GM21717 (cell line): ENCODE results near the gene TCF23.
"Not testable (repeated sequence)": the region's sequence is repeated elsewhere in the genome, so short reads cannot be mapped to it uniquely, and the experiment has no call there.

ENCODE experiments used
- ATAC-seq: cut with Tn5 transposase; IDR thresholded peaks from one replicate; pipeline ENCODE4 v1.9.1; 2021; ENCODE audit warnings: mild to moderate bottlenecking, moderate library complexity; ENCODE audit not compliant: unreplicated experiment

The TCF23 gene

GRCh38 chr2:27152102-27152795 is 3.4 kb downstream of the TCF23 start:
- ATAC-seq = no peak

GRCh38 chr2:27152796-27153464 is 4.1 kb downstream of the TCF23 start:
- no peak for ATAC-seq

- no peak for ATAC-seq
Measured at GRCh38 chr2:27154488-27154887, 5.7 kb downstream of the TCF23 start.

GRCh38 chr2:27155069-27155520 is 6.3 kb downstream of the TCF23 start:
- no peak for ATAC-seq

GRCh38 chr2:27158468-27158867 is 9.7 kb downstream of the TCF23 start:
- ATAC-seq = no peak

- ATAC-seq = no peak
Measured at GRCh38 chr2:27159271-27159670, 10.5 kb downstream of the TCF23 start.

- no peak for ATAC-seq
Measured at GRCh38 chr2:27160191-27160590, 11.4 kb downstream of the TCF23 start.

- ATAC-seq = no peak
Measured at GRCh38 chr2:27162151-27163121, 13.6 kb downstream of the TCF23 start.

GRCh38 chr2:27164960-27165763 is 16.4 kb downstream of the TCF23 start:
- ATAC-seq = no peak

- ATAC-seq = no peak
Measured at GRCh38 chr2:27170581-27171337, 22.0 kb downstream of the TCF23 start.

- no peak for ATAC-seq
Measured at GRCh38 chr2:27171351-27171848, 22.6 kb downstream of the TCF23 start.

- ATAC-seq = no peak
Measured at GRCh38 chr2:27174638-27175037, 25.8 kb downstream of the TCF23 start.

- no peak for ATAC-seq
Measured at GRCh38 chr2:27175330-27175729, 26.5 kb downstream of the TCF23 start.

GRCh38 chr2:27175781-27176180 is 27.0 kb downstream of the TCF23 start:
- not testable (repeated sequence) for ATAC-seq

- no peak for ATAC-seq
Measured at GRCh38 chr2:27177441-27178351, 28.9 kb downstream of the TCF23 start.

- no peak for ATAC-seq
Measured at GRCh38 chr2:27178469-27178868, 29.7 kb downstream of the TCF23 start.

- no peak for ATAC-seq
Measured at GRCh38 chr2:27179344-27180000, 30.7 kb downstream of the TCF23 start.

- no peak for ATAC-seq
Measured at GRCh38 chr2:27182346-27182745, 33.5 kb downstream of the TCF23 start.
